ENCODE results near the gene CT45A7.
"Not testable (repeated sequence)": the region's sequence is repeated elsewhere in the genome, so short reads cannot be mapped to it uniquely, and the experiment has no call there.

The CT45A7 gene, protein sequence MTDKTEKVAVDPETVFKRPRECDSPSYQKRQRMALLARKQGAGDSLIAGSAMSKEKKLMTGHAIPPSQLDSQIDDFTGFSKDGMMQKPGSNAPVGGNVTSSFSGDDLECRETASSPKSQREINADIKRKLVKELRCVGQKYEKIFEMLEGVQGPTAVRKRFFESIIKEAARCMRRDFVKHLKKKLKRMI

DNA sequence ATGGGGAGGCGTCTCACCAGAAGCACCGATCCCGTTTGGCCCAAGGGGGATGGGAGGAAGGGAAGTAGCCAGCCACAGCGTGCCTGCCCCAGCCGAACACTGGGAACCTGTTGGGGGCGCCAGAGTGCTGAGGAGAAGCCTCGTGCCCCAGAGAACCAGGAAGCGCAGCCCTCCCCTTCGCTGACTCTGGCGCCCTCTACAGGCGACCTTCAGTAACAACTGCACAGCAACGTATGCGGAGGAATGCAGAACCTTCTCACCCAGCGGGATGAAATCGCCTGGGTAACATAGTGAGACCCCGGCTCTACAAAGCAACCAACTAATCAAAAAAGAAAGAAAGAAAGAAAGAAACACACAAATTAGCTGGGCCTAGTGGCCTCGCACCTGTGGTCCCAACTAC is at the start of gene CT45A7:
TSS of gene CT45A7 (minus strand) at position 101 of the 400 bp plus-strand sequence. CDS start 3,747 bp downstream, outside the sequence.
- not testable (repeated sequence) for H3K27ac ChIP-seq

DNA sequence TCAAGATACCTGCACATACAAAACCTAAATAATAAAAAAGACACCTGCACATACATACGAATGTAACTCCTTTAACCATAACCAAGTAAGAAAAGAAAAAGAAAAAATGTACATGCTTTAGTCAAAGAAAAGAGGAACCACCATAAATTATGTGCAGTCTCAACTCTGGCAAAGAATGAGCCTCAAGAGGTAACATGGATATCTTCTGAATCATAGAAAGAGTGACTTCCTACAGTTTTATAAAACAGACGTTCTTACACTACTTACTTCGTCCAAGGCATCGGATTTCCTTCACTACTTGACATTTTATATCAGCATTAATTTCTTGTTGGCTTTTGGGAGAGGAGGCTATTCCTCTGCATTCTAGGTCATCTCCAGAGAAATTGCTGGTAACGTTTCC is 45.7 kb upstream of the CT45A7 start:
- H3K27ac ChIP-seq: not testable (repeated sequence)

DNA sequence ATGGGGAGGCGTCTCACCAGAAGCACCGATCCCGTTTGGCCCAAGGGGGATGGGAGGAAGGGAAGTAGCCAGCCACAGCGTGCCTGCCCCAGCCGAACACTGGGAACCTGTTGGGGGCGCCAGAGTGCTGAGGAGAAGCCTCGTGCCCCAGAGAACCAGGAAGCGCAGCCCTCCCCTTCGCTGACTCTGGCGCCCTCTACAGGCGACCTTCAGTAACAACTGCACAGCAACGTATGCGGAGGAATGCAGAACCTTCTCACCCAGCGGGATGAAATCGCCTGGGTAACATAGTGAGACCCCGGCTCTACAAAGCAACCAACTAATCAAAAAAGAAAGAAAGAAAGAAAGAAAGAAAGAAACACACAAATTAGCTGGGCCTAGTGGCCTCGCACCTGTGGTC is 34.6 kb upstream of the CT45A7 start, which contains the start of gene CT45A9:
TSS of gene CT45A9 (minus strand) at position 101 of the 400 bp plus-strand sequence. CDS start 3,751 bp downstream, outside the sequence.
- H3K27ac ChIP-seq: not testable (repeated sequence)

DNA sequence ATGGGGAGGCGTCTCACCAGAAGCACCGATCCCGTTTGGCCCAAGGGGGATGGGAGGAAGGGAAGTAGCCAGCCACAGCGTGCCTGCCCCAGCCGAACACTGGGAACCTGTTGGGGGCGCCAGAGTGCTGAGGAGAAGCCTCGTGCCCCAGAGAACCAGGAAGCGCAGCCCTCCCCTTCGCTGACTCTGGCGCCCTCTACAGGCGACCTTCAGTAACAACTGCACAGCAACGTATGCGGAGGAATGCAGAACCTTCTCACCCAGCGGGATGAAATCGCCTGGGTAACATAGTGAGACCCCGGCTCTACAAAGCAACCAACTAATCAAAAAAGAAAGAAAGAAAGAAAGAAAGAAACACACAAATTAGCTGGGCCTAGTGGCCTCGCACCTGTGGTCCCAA is 17.4 kb upstream of the CT45A7 start, which contains the start of gene CT45A8:
TSS of gene CT45A8 (minus strand) at position 101 of the 400 bp plus-strand sequence. CDS start 3,755 bp downstream, outside the sequence.
- not testable (repeated sequence) for H3K27ac ChIP-seq

DNA sequence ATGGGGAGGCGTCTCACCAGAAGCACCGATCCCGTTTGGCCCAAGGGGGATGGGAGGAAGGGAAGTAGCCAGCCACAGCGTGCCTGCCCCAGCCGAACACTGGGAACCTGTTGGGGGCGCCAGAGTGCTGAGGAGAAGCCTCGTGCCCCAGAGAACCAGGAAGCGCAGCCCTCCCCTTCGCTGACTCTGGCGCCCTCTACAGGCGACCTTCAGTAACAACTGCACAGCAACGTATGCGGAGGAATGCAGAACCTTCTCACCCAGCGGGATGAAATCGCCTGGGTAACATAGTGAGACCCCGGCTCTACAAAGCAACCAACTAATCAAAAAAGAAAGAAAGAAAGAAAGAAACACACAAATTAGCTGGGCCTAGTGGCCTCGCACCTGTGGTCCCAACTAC is 17.2 kb downstream of the CT45A7 start, which contains the start of gene CT45A2:
TSS of gene CT45A2 (minus strand) at position 101 of the 400 bp plus-strand sequence. CDS start 3,747 bp downstream, outside the sequence.
- not testable (repeated sequence) for H3K27ac ChIP-seq

DNA sequence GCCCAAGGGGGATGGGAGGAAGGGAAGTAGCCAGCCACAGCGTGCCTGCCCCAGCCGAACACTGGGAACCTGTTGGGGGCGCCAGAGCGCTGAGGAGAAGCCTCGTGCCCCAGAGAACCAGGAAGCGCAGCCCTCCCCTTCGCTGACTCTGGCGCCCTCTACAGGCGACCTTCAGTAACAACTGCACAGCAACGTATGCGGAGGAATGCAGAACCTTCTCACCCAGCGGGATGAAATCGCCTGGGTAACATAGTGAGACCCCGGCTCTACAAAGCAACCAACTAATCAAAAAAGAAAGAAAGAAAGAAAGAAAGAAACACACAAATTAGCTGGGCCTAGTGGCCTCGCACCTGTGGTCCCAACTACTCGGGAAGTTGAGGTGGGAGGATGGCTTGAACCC is 34.4 kb downstream of the CT45A7 start, which contains the start of gene CT45A6:
TSS of gene CT45A6 (minus strand) at position 101 of the 400 bp plus-strand sequence. CDS start 3,794 bp downstream, outside the sequence.
- H3K27ac ChIP-seq: not testable (repeated sequence)

DNA sequence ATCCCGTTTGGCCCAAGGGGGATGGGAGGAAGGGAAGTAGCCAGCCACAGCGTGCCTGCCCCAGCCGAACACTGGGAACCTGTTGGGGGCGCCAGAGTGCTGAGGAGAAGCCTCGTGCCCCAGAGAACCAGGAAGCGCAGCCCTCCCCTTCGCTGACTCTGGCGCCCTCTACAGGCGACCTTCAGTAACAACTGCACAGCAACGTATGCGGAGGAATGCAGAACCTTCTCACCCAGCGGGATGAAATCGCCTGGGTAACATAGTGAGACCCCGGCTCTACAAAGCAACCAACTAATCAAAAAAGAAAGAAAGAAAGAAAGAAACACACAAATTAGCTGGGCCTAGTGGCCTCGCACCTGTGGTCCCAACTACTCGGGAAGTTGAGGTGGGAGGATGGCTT is 51.7 kb downstream of the CT45A7 start, which contains the start of gene CT45A5:
TSS of gene CT45A5 (minus strand) at position 101 of the 400 bp plus-strand sequence. CDS start 3,774 bp downstream, outside the sequence.
- H3K27ac ChIP-seq: not testable (repeated sequence)
